OCI-LY3 (cell line): Measurements from ENCODE around the gene GKN1.

Source experiments
- H2AFZ ChIP-seq: fragments of 200-600, 300-600 bp; shearing (Covaris generic); 2 replicates; pipeline ENCODE4 v1.6.0; 2014; ENCODE audit warnings: antibody characterized with exemption, low read depth, low read length
- H3K27ac ChIP-seq: fragments of 200-600, 300-600 bp; sonication (generic); 2 replicates; pipeline ENCODE4 v1.5.1; 2014; ENCODE audit warnings: mild to moderate bottlenecking, low read length, moderate library complexity, mixed read lengths
- H3K27me3 ChIP-seq: fragments of 200-600, 300-600 bp; sonication (generic); 2 replicates; pipeline ENCODE4 v1.6.1; 2014; ENCODE audit warnings: low read depth, low read length, mixed read lengths
- H3K36me3 ChIP-seq: fragments of 200-600, 300-600 bp; sonication (generic); replicated peaks from 2 replicates; pipeline ENCODE3; 2014; ENCODE audit warnings: low read depth, low read length, mixed read lengths
- H3K4me1 ChIP-seq: fragments of 300-600, 200-600 bp; sonication (generic); 2 replicates; pipeline ENCODE4 v1.6.1; 2014; ENCODE audit warnings: low read length, mixed read lengths
- H3K4me2 ChIP-seq: fragments of 200-600, 300-600 bp; sonication (generic); 2 replicates; pipeline ENCODE4 v1.6.1; 2014; ENCODE audit warnings: low read length, mixed read lengths
- H3K4me3 ChIP-seq: fragments of 300-600, 200-600 bp; sonication (generic); 2 replicates; pipeline ENCODE4 v1.5.1; 2014; ENCODE audit warnings: antibody characterized with exemption, mild to moderate bottlenecking, low read length, moderate library complexity
- H3K79me2 ChIP-seq: fragments of 300-600, 200-600 bp; shearing (Covaris generic); 2 replicates; pipeline ENCODE4 v1.6.1; 2014; ENCODE audit warnings: mild to moderate bottlenecking, low read length, mixed read lengths
- H3K9ac ChIP-seq: fragments of 300-600, 200-600 bp; shearing (Covaris generic); 2 replicates; pipeline ENCODE4 v1.6.0; 2014; ENCODE audit warnings: mild to moderate bottlenecking, low read length, moderate library complexity
- H3K9me3 ChIP-seq: fragments of 200-600, 300-600 bp; shearing (Covaris generic); 2 replicates; pipeline ENCODE4 v1.6.1; 2014; ENCODE audit warnings: low read length, mixed read lengths; ENCODE audit not compliant: insufficient read depth
- H4K20me1 ChIP-seq: fragments of 200-600, 300-600 bp; sonication (generic); 2 replicates; pipeline ENCODE4 v1.6.1; 2016; ENCODE audit warnings: low read length, mixed read lengths; ENCODE audit not compliant: insufficient read depth
- CTCF ChIP-seq: fragments of 200-600, 300-600 bp; sonication (generic); IDR thresholded peaks from 2 replicates; pipeline ENCODE4 v1.5.1; 2014; ENCODE audit warnings: antibody characterized with exemption, low read length, low read depth
- EZH2phosphoT487 ChIP-seq: fragments of 200-600 bp; shearing (Covaris generic); IDR thresholded peaks from 2 replicates; pipeline ENCODE4 v1.6.1; 2018; ENCODE audit warnings: antibody characterized with exemption, mixed run types, low read depth

The GKN1 gene

DNA sequence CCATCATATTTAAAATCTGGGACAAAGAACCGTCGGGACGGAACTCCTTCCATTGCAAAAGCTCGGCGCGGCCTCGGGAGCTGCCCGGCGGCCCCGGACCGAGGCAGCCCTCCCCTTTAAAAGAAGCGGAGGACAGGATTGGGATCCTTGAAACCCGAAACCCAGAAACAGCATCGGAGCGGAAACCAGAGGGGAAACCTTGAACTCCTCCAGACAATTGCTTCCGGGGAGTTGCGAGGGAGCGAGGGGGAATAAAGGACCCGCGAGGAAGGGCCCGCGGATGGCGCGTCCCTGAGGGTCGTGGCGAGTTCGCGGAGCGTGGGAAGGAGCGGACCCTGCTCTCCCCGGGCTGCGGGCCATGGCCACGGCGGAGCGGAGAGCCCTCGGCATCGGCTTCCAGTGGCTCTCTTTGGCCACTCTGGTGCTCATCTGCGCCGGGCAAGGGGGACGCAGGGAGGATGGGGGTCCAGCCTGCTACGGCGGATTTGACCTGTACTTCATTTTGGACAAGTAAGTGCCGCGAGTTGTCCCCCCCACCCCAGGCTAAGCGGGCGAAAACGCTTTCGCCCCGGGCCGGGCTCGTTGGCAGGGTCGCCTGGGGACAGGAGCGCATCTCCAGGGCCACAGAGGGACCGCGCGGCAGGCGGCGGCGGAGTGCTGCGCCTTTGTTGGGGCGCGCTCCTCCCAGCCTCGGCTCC lies 38.9 kb downstream of the GKN1 start, which contains the start of gene ANTXR1:
ANTXR1 (plus strand) TSS at position 38 of the 698 bp plus-strand sequence; CDS start at position 359, 321 bp downstream.
- no peaks in the 10 kb centered on the region for H3K79me2 ChIP-seq
- TF ChIP-seq CTCF: no peak
- no peak for TF ChIP-seq EZH2phosphoT487
- no peaks in the 10 kb centered on the region for H3K4me1 ChIP-seq
- no peaks in the 10 kb centered on the region for H4K20me1 ChIP-seq
- H3K9ac ChIP-seq: no peak within 1 kb of the TSS
- peaks cover 32% of the 10 kb centered on the region for H3K27me3 ChIP-seq
- H3K36me3 ChIP-seq: no peaks in the 10 kb centered on the region
- H3K9me3 ChIP-seq: no peaks in the 10 kb centered on the region
- no peak within 1 kb of the TSS for H2AFZ ChIP-seq
- no peak within 1 kb of the TSS for H3K27ac ChIP-seq
- H3K4me3 ChIP-seq: no peak within 1 kb of the TSS
- H3K4me2 ChIP-seq: 0 out of 2 replicates have a peak within 1 kb of the TSS, but pooled peaks have one; percentile 1

- no peak overlapping the region for H3K4me2 ChIP-seq
- H3K27ac ChIP-seq: no peak overlapping the region
- H3K4me1 ChIP-seq: no peaks in the 10 kb centered on the region
Observed at GRCh38 chr2:69013840-69014821, 39.7 kb downstream of the GKN1 start.

DNA sequence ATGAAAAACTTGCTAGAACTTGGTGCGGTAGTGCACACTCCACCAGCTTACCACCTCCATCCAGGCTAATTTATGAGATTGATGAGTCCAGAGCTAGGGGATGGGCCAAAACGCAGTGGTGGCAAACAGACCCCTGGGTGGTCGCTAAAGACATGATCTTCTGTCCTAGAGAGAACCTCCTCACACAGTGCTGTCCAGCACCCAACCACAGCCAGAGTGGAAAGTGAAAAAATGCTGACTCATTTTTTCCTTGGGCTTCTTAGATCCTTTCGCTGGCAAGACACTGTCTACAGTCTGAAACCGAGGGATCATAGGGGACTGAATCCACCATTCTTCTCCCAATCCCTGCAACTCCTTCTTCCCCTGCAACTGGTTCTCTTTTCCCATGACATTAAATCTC lies 42.6 kb downstream of the GKN1 start:
- no peak overlapping the region for H3K4me2 ChIP-seq

More at GRCh38 chr2:69013840-69014821, 39.7 kb downstream of the GKN1 start:
- H3K27me3 ChIP-seq: peaks cover 32% of the 10 kb centered on the region
- no peaks in the 10 kb centered on the region for H3K36me3 ChIP-seq
- H4K20me1 ChIP-seq: no peaks in the 10 kb centered on the region
- H3K9ac ChIP-seq: no peak overlapping the region
- H3K4me3 ChIP-seq: no peak overlapping the region
- no peaks in the 10 kb centered on the region for H3K79me2 ChIP-seq
- TF ChIP-seq EZH2phosphoT487 (no peak), CTCF (no peak)
- H3K9me3 ChIP-seq: no peaks in the 10 kb centered on the region
- H2AFZ ChIP-seq: no peak overlapping the region

More for the DNA sequence above, 42.6 kb downstream of the GKN1 start:
- Histone ChIP-seq H3K9me3 (no peaks in the 10 kb centered on the region), H3K4me1 (no peaks in the 10 kb centered on the region), H3K36me3 (no peaks in the 10 kb centered on the region), H2AFZ (no peak overlapping the region), H3K27me3 (peaks cover 46% of the 10 kb centered on the region), H3K9ac (no peak overlapping the region), H4K20me1 (no peaks in the 10 kb centered on the region), H3K4me3 (no peak overlapping the region), H3K79me2 (no peaks in the 10 kb centered on the region), H3K27ac (no peak overlapping the region)
- TF ChIP-seq CTCF: no peak
- no peak for TF ChIP-seq EZH2phosphoT487
